Smooth muscle cell of the brain vasculature (primary cell): ENCODE measurements around the gene SLFN12L.

Experiments used
- DNase-seq: peaks from one replicate; pipeline ENCODE4 v3.0.0-alpha.2; 2012; ENCODE audit warnings: low read depth, low spot score

SLFN12L gene

DNA sequence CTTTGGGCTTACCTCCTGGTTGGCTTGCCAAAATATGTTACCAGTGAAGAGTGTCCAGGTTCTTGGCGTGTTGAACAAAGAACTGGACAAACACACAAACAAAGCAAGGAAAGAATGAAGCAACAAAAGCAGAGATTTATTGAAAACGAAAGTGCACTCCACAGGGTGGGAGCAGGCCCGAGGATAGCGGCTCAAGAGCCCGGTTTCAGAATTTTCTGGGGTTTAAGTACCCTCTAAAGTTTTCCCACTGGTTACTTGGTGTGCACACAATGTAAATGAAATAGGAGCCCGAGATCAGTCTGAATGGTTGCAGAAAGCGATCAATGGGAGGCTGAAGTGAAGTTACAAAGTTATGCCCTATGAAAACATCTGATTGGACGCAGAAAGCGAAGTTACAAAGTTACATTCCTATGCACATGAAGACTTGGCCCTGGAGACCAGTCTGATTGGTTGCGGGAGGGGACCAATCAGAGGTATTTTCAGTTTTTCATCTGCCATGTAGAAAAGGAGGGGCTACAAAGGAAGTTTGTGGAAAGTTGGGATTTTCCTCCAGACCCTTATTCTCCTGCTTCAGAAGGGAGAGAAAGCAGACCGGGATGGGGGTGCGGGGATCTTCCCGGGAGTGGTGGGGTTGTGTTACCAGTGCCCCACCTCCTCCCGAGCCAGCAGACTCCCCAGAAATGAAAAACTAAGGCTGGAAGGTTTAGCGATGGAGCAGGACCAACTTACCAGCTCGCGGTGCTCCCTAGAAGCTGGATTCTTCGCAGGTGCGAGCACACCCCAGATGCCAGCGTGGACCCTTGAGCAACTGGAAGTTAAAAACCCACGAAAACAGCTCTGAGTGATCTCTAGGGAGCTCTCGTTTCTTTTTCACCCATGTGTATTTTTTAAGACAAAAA lies 105.1 kb downstream of the SLFN12L start, which contains the start of gene SLFN12:
Gene SLFN12 (minus strand): TSS at position 325 of the 899 bp plus-strand sequence. CDS start 9,472 bp downstream, outside the sequence.
- DNase-seq, result peak; percentile 80

DNA sequence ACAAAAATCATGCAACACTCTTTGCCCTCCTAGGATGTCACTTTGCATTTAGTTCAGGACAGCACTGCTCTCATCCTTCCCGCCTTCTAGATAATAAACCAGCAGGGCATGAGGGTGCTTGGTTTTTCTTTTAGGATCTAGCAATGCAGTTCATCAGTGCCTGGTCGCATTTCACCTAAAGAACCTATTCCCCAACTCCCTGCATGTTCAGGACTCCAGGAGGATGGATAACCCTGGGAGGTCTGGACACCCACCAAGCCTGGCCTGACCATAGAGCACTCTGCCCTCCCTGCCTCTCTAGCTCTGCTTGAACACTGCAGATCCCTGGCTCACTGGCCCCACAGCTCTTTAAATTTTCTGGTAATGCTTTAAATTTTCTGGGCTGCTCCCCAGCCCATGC lies 107.8 kb downstream of the SLFN12L start:
- no peak for DNase-seq

DNA sequence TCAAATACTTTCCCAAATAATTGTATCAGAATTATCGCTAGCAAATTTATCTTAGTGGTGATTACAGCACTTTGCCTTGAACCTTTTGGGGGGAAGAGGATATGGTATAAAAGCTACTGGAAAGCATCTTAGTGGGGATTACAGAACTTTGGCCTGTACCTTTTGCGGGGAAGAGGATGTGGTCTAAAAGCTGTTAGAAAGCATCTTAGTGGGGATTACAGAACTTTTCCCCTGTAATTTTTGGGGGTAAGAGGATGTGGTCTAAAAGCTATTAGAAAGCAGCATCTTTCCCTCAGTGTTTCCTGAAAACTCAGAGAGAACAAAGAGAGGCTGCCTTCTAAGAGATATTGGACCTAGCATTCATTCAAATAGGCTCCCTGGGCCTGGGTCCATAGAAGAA lies 109.2 kb downstream of the SLFN12L start:
- no peak for DNase-seq

DNA sequence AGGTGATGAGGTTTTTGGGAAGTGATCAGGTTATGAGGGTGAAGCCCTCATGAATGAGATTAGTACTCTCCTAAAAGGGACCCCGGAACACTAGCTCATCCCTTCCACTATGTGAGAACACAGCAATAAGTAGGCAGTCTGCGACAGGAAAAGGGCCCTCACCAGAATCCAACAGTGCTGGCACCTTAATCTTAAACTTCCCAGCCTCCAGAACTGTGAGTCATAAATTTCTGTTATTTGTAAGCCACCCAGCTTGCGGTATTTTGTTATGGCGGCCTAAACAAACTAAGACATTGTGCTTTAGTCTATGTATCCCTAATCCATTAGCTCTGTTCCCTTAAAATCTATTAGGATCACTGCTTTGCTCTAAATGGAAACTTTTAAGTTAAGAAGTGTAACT lies 113.7 kb downstream of the SLFN12L start:
- no peak for DNase-seq
